GM12878 (cell line): ENCODE data around the gene PCSK6. TPM values are rescaled to one million over a fixed set of nuclear protein-coding genes. Genes with fewer than 3 reads are reported as not detected.

ENCODE experiments used
- BACH1 ChIP-seq: fragments of 450-650 bp; IDR thresholded peaks from 2 replicates; pipeline ENCODE4 v1.6.1; 2017; ENCODE audit warnings: mild to moderate bottlenecking, borderline replicate concordance
- CEBPB ChIP-seq, 2 experiments: fragments of 150-350 bp in 1 of 2; IDR thresholded peaks; 2 replicates each; pipeline ENCODE4 v1.6.1; 2012 to 2014; ENCODE audit warnings: low read depth in 2 of 2, low read length in 2 of 2, borderline replicate concordance in 1 of 2, inconsistent platforms in 1 of 2
- CHD2 ChIP-seq: IDR thresholded peaks from 2 replicates; pipeline ENCODE4 v1.6.1; 2011; ENCODE audit warnings: low read depth, low read length, improper control_type of control experiment, borderline replicate concordance
- FOS ChIP-seq: IDR thresholded peaks from 3 replicates; pipeline ENCODE4 v1.6.1; 2011; ENCODE audit warnings: borderline replicate concordance; ENCODE audit not compliant: insufficient read length; ENCODE audit errors: extremely low read depth
- GABPA ChIP-seq: IDR thresholded peaks from 2 replicates; pipeline ENCODE4 v1.6.1; 2014; ENCODE audit warnings: antibody characterized with exemption, low read depth, mild to moderate bottlenecking, inconsistent platforms
- KLF5 ChIP-seq: fragments of 450-650 bp; IDR thresholded peaks from 2 replicates; pipeline ENCODE4 v1.6.1; 2014; ENCODE audit warnings: mild to moderate bottlenecking; ENCODE audit not compliant: partially characterized antibody
- MYB ChIP-seq: fragments of 150-350 bp; IDR thresholded peaks from 2 replicates; pipeline ENCODE4 v1.6.1; 2014; ENCODE audit warnings: mild to moderate bottlenecking, low read depth, low read length, borderline replicate concordance
- NBN ChIP-seq: fragments of 450-650 bp; IDR thresholded peaks from 2 replicates; pipeline ENCODE4 v1.6.1; 2016
- NFYA ChIP-seq: IDR thresholded peaks from 2 replicates; pipeline ENCODE4 v1.6.1; 2011; ENCODE audit warnings: low read depth, mild to moderate bottlenecking, low read length, improper control_type of control experiment, borderline replicate concordance
- POLR2AphosphoS2 ChIP-seq: IDR thresholded peaks from 2 replicates; pipeline ENCODE4 v1.6.1; 2011; ENCODE audit warnings: low read depth, mild to moderate bottlenecking, low read length, improper control_type of control experiment, moderate library complexity
- RAD21 ChIP-seq: IDR thresholded peaks from 2 replicates; pipeline ENCODE4 v1.6.1; 2011; ENCODE audit warnings: mild to moderate bottlenecking, low read depth, low read length, moderate library complexity; ENCODE audit not compliant: insufficient read depth
- RB1 ChIP-seq: fragments of 450-650 bp; formaldehyde crosslinking; IDR thresholded peaks from 2 replicates; pipeline ENCODE4 v1.6.1; 2017; ENCODE audit warnings: mild to moderate bottlenecking, borderline replicate concordance
- SIX5 ChIP-seq: IDR thresholded peaks from 2 replicates; pipeline ENCODE4 v1.6.1; 2011; ENCODE audit warnings: mild to moderate bottlenecking, low read depth, low read length, moderate library complexity; ENCODE audit not compliant: severe bottlenecking
- STAT1 ChIP-seq: fragments of 450-650 bp; conservative IDR thresholded peaks from 2 replicates; pipeline ENCODE4 v1.6.1; 2014; ENCODE audit warnings: antibody characterized with exemption, mild to moderate bottlenecking
- STAT3 ChIP-seq: IDR thresholded peaks from 2 replicates; pipeline ENCODE4 v1.6.1; 2011; ENCODE audit warnings: low read depth, low read length, improper control_type of control experiment
- TAF1 ChIP-seq: IDR thresholded peaks from 2 replicates; pipeline ENCODE4 v1.6.1; 2011; ENCODE audit warnings: mild to moderate bottlenecking, low read depth, low read length, borderline replicate concordance
- ZBTB4 ChIP-seq: fragments of 450-650 bp; formaldehyde crosslinking; IDR thresholded peaks from 2 replicates; pipeline ENCODE4 v1.4.0; 2022; ENCODE audit warnings: mild to moderate bottlenecking, moderate library complexity
- ZNF207 ChIP-seq: fragments of 450-650 bp; IDR thresholded peaks from 2 replicates; pipeline ENCODE4 v1.6.1; 2014; ENCODE audit warnings: antibody characterized with exemption, mild to moderate bottlenecking, borderline replicate concordance
- polyA plus RNA-seq, 11 experiments: library from polyadenylated mRNA; depleted of rRNA in 4 of 11; unstranded in 6 of 11; stranded (reverse) in 5 of 11; fragments of >200 nt; fragmentation: Nextera tagmentation in 4 of 11; fragmentation: Illumina TruSeq in 1 of 11; extraction: Ambion mirVana in 4 of 11; extraction: Trizol in 1 of 11; gene quantifications; 1 replicate in 1 of 11; 2 replicates in 10 of 11; pipeline versions ENCODE4 v1.2.1 to v1.2.3, GENCODE V29; 2011 to 2016; ENCODE audit warnings: inconsistent platforms in 2 of 11, missing spikeins in 2 of 11, low read depth in 1 of 11
- total RNA-seq, 4 experiments: library from RNA; depleted of rRNA in 3 of 4; stranded (reverse); fragments of >200 nt in 3 of 4; fragmentation: Illumina TruSeq in 1 of 4; extraction: Trizol in 1 of 4; gene quantifications; 2 replicates each; pipeline versions ENCODE4 v1.2.1 to v1.2.3, GENCODE V29; 2013 to 2021
- TF ChIP-seq, protein P1 (sequence below): IDR thresholded peaks from 2 replicates; pipeline ENCODE4 v1.6.1; 2012; ENCODE audit warnings: low read depth, low read length, improper control_type of control experiment
- TF ChIP-seq, protein P2 (sequence below): fragments of 150-350 bp; IDR thresholded peaks from 2 replicates; pipeline ENCODE4 v1.6.1; 2016; ENCODE audit warnings: low read depth, low read length
- TF ChIP-seq, protein P3 (sequence below): fragments of 450-650 bp; IDR thresholded peaks from 2 replicates; pipeline ENCODE4 v1.6.1; 2017; ENCODE audit warnings: mild to moderate bottlenecking

PCSK6 gene
- total and polyA plus RNA-seq, 10 of the 15 experiments (the other 5 are each of a cell fraction or from before 2014, with no cell fraction given) = 0.19 to 0.67 (median 0.25) TPM; not detected in 4

DNA sequence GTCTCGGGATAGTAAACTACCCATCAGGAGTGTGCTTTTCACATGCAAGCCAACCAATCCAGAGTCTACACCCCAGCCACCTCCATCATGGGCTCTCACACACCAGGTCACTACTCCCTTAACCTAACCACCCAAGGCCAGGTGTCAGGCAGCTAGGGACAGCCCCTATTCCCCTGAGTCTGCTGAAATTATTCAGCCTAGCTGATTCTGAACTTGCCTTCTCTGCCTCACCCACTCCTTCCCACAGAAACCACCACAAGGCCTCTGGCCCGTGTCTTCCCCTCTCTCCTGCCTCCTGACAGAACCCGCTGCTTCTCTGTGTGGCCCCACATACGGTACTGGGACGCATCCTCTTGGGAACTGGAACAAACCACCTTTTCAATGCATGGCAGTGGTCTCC, 82.1 kb downstream of the PCSK6 start (continued):
- TF ChIP-seq ZBTB4 (CRISPR knock-in tag) (no peak), TAF1 (no peak), FOS (no peak), RAD21 (no peak), POLR2AphosphoS2 (no peak), CEBPB (IDR thresholded peaks at IDR 0.05; ENCODE audit: borderline replicate concordance in 1 of 2, low read depth in 2 of 2, low read length in 2 of 2) (no peak), STAT1 (no peak), BACH1 (no peak), CHD2 (no peak), MYB (no peak), ZNF207 (no peak), NBN (peak; percentile 59; the same call in 1 of the 2 replicates), SIX5 (no peak), GABPA (no peak), STAT3 (no peak), KLF5 (no peak), NFYA (no peak), RB1 (no peak)
- TF ChIP-seq, protein P1, sequence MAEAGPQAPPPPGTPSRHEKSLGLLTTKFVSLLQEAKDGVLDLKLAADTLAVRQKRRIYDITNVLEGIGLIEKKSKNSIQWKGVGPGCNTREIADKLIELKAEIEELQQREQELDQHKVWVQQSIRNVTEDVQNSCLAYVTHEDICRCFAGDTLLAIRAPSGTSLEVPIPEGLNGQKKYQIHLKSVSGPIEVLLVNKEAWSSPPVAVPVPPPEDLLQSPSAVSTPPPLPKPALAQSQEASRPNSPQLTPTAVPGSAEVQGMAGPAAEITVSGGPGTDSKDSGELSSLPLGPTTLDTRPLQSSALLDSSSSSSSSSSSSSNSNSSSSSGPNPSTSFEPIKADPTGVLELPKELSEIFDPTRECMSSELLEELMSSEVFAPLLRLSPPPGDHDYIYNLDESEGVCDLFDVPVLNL = no peak
- TF ChIP-seq, protein P2, sequence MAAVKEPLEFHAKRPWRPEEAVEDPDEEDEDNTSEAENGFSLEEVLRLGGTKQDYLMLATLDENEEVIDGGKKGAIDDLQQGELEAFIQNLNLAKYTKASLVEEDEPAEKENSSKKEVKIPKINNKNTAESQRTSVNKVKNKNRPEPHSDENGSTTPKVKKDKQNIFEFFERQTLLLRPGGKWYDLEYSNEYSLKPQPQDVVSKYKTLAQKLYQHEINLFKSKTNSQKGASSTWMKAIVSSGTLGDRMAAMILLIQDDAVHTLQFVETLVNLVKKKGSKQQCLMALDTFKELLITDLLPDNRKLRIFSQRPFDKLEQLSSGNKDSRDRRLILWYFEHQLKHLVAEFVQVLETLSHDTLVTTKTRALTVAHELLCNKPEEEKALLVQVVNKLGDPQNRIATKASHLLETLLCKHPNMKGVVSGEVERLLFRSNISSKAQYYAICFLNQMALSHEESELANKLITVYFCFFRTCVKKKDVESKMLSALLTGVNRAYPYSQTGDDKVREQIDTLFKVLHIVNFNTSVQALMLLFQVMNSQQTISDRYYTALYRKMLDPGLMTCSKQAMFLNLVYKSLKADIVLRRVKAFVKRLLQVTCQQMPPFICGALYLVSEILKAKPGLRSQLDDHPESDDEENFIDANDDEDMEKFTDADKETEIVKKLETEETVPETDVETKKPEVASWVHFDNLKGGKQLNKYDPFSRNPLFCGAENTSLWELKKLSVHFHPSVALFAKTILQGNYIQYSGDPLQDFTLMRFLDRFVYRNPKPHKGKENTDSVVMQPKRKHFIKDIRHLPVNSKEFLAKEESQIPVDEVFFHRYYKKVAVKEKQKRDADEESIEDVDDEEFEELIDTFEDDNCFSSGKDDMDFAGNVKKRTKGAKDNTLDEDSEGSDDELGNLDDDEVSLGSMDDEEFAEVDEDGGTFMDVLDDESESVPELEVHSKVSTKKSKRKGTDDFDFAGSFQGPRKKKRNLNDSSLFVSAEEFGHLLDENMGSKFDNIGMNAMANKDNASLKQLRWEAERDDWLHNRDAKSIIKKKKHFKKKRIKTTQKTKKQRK = no peak
- TF ChIP-seq, protein P3, sequence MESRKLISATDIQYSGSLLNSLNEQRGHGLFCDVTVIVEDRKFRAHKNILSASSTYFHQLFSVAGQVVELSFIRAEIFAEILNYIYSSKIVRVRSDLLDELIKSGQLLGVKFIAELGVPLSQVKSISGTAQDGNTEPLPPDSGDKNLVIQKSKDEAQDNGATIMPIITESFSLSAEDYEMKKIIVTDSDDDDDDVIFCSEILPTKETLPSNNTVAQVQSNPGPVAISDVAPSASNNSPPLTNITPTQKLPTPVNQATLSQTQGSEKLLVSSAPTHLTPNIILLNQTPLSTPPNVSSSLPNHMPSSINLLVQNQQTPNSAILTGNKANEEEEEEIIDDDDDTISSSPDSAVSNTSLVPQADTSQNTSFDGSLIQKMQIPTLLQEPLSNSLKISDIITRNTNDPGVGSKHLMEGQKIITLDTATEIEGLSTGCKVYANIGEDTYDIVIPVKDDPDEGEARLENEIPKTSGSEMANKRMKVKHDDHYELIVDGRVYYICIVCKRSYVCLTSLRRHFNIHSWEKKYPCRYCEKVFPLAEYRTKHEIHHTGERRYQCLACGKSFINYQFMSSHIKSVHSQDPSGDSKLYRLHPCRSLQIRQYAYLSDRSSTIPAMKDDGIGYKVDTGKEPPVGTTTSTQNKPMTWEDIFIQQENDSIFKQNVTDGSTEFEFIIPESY = no peak
